Stimulated activated effector memory CD8-positive, alpha-beta T cell treated with anti-CD3 and anti-CD28 coated beads, Interleukin-12 subunit alpha, Interleukin-12 subunit beta, amount 100 ng/mL, for 72 hours (primary cell): Measurements from ENCODE around the gene TIMP3.

ENCODE experiments used
- ATAC-seq: fragments of 150-1000 bp; cut with Tn5 transposase; 2 replicates; pipeline ENCODE4 v1.10.0; 2021
- DNase-seq, 2 donors: peaks; one replicate each; pipeline ENCODE4 v3.0.0; 2021 to 2022; ENCODE audit warnings: low spot score in 2 of 2
- H3K27ac Mint-ChIP-seq: one replicate; pipeline ENCODE4 v1.8.0; 2022; ENCODE audit warnings: mild to moderate bottlenecking, mixed read lengths
- H3K36me3 Mint-ChIP-seq: one replicate; pipeline ENCODE4 v1.8.0; 2022; ENCODE audit warnings: mild to moderate bottlenecking, mixed read lengths
- H3K4me1 Mint-ChIP-seq: one replicate; pipeline ENCODE4 v1.8.0; 2022; ENCODE audit warnings: mixed read lengths
- H3K4me3 Mint-ChIP-seq: one replicate; pipeline ENCODE4 v1.8.0; 2022; ENCODE audit warnings: mild to moderate bottlenecking, mixed read lengths
- H3K9me3 Mint-ChIP-seq: one replicate; pipeline ENCODE4 v1.8.0; 2022; ENCODE audit warnings: mixed read lengths

Gene TIMP3

GRCh38 chr22:32811788-32812545, 10.5 kb downstream of the TIMP3 start:
- Mint-ChIP-seq H3K4me1 (no peaks in the 10 kb centered on the region), H3K9me3 (no peaks in the 10 kb centered on the region), H3K4me3 (no peak overlapping the region), H3K27ac (no peak overlapping the region), H3K36me3 (no peaks in the 10 kb centered on the region)
- DNase-seq = no peak
- ATAC-seq = no peak

GRCh38 chr22:32814285-32814860, 12.9 kb downstream of the TIMP3 start:
- no peak for DNase-seq
- H3K4me1 Mint-ChIP-seq = no peaks in the 10 kb centered on the region
- H3K9me3 Mint-ChIP-seq = no peaks in the 10 kb centered on the region
- H3K27ac Mint-ChIP-seq = no peak overlapping the region
- H3K4me3 Mint-ChIP-seq = no peak overlapping the region
- H3K36me3 Mint-ChIP-seq = no peaks in the 10 kb centered on the region
- no peak for ATAC-seq

GRCh38 chr22:32815059-32815458, 13.6 kb downstream of the TIMP3 start:
- DNase-seq = no peak
- Mint-ChIP-seq H3K4me1 (no peaks in the 10 kb centered on the region), H3K36me3 (no peaks in the 10 kb centered on the region), H3K4me3 (no peak overlapping the region), H3K27ac (no peak overlapping the region), H3K9me3 (no peaks in the 10 kb centered on the region)
- ATAC-seq = no peak

- Mint-ChIP-seq H3K36me3 (no peaks in the 10 kb centered on the region), H3K4me3 (no peak overlapping the region), H3K4me1 (no peaks in the 10 kb centered on the region), H3K27ac (no peak overlapping the region), H3K9me3 (no peaks in the 10 kb centered on the region)
- DNase-seq = no peak
- ATAC-seq = no peak
Observed at GRCh38 chr22:32815943-32816342, 14.4 kb downstream of the TIMP3 start.

- Mint-ChIP-seq H3K36me3 (no peaks in the 10 kb centered on the region), H3K27ac (no peak overlapping the region), H3K4me1 (no peaks in the 10 kb centered on the region), H3K9me3 (no peaks in the 10 kb centered on the region), H3K4me3 (no peak overlapping the region)
- ATAC-seq = no peak
- DNase-seq = no peak
Observed at GRCh38 chr22:32817137-32817730, 15.7 kb downstream of the TIMP3 start.

- Mint-ChIP-seq H3K36me3 (no peaks in the 10 kb centered on the region), H3K4me3 (no peak overlapping the region), H3K4me1 (no peaks in the 10 kb centered on the region), H3K9me3 (no peaks in the 10 kb centered on the region), H3K27ac (no peak overlapping the region)
- no peak for ATAC-seq
- no peak for DNase-seq
Observed at GRCh38 chr22:32818446-32819115, 17.1 kb downstream of the TIMP3 start.

- Mint-ChIP-seq H3K4me3 (no peak overlapping the region), H3K4me1 (no peaks in the 10 kb centered on the region), H3K27ac (no peak overlapping the region), H3K9me3 (no peaks in the 10 kb centered on the region), H3K36me3 (no peaks in the 10 kb centered on the region)
- DNase-seq = no peak
- ATAC-seq = no peak
Observed at GRCh38 chr22:32819120-32819519, 17.6 kb downstream of the TIMP3 start.

GRCh38 chr22:32820131-32821119, 18.9 kb downstream of the TIMP3 start:
- ATAC-seq = no peak
- Mint-ChIP-seq H3K27ac (no peak overlapping the region), H3K4me3 (no peak overlapping the region), H3K9me3 (no peaks in the 10 kb centered on the region), H3K4me1 (no peaks in the 10 kb centered on the region), H3K36me3 (no peaks in the 10 kb centered on the region)
- DNase-seq = no peak

GRCh38 chr22:32822179-32822877, 20.8 kb downstream of the TIMP3 start:
- Mint-ChIP-seq H3K4me1 (no peaks in the 10 kb centered on the region), H3K4me3 (no peak overlapping the region), H3K9me3 (no peaks in the 10 kb centered on the region), H3K27ac (no peak overlapping the region), H3K36me3 (no peaks in the 10 kb centered on the region)
- no peak for DNase-seq
- no peak for ATAC-seq

GRCh38 chr22:32823024-32823730, 21.7 kb downstream of the TIMP3 start:
- H3K4me1 Mint-ChIP-seq = no peaks in the 10 kb centered on the region
- H3K4me3 Mint-ChIP-seq = no peak overlapping the region
- DNase-seq (no peak), ATAC-seq (no peak)
- H3K9me3 Mint-ChIP-seq = no peaks in the 10 kb centered on the region
- H3K27ac Mint-ChIP-seq = no peak overlapping the region
- H3K36me3 Mint-ChIP-seq = no peaks in the 10 kb centered on the region

GRCh38 chr22:32824531-32825312, 23.2 kb downstream of the TIMP3 start:
- Mint-ChIP-seq H3K4me1 (no peaks in the 10 kb centered on the region), H3K9me3 (no peaks in the 10 kb centered on the region), H3K36me3 (no peaks in the 10 kb centered on the region), H3K27ac (no peak overlapping the region), H3K4me3 (no peak overlapping the region)
- ATAC-seq (no peak), DNase-seq (no peak)

GRCh38 chr22:32826537-32826936, 25.0 kb downstream of the TIMP3 start:
- no peak for ATAC-seq

GRCh38 chr22:32827049-32827602, 25.6 kb downstream of the TIMP3 start:
- ATAC-seq (no peak), DNase-seq (no peak)
- Mint-ChIP-seq H3K27ac (no peak overlapping the region), H3K4me3 (no peak overlapping the region), H3K9me3 (no peaks in the 10 kb centered on the region), H3K4me1 (no peaks in the 10 kb centered on the region), H3K36me3 (no peaks in the 10 kb centered on the region)

More at GRCh38 chr22:32826537-32826936, 25.0 kb downstream of the TIMP3 start:
- no peaks in the 10 kb centered on the region for H3K36me3 Mint-ChIP-seq
- no peak overlapping the region for H3K27ac Mint-ChIP-seq
- H3K4me3 Mint-ChIP-seq = no peak overlapping the region
- no peaks in the 10 kb centered on the region for H3K4me1 Mint-ChIP-seq
- no peaks in the 10 kb centered on the region for H3K9me3 Mint-ChIP-seq
- no peak for DNase-seq
